Heart left ventricle (tissue), 13 donors: ENCODE data around the gene SNORC.

Source experiments
- CTCF ChIP-seq, 12 donors: fragments of 200-600 bp; sonication (generic) in 4 of 12; IDR thresholded peaks; one replicate each; pipeline versions ENCODE4 v1.5.0 to v1.8.0; 2018 to 2022; ENCODE audit warnings: antibody characterized with exemption in 12 of 12, mild to moderate bottlenecking in 5 of 12
- POLR2A ChIP-seq, 2 donors: fragments of 450-650 bp; IDR thresholded peaks; one replicate each; pipeline ENCODE4 v1.6.1; 2017; ENCODE audit warnings: antibody characterized with exemption in 2 of 2, mild to moderate bottlenecking in 2 of 2, moderate library complexity in 2 of 2
- donor health status: ischemic (EF 13 %, LVEDD 7.1; RV severe dilation, severe dysfunction).
- donor health status: DM: no; HTN: yes; CAD: no.
- donor health status: DM: no; HTN: no; CAD: no.
- donor health status: ischemic (EF 25% LVEDD 6.9; RV normal size, moderate dysfunction).
- donor health status: ischemic (EF 25% LVEDD 5.7; RV mildly dilated, moderate dysfunction).
- donor health status: ischemic (EF 35%, LVEDD 5.7; RV mildly dilated, moderate dysfunction).
- donor health status: nonischemic (EF 11% LVEDD 7.7; RV severe dilation, severe dysfunction).
- donor health status: DM: yes; HTN: yes; CAD: no.
- donor health status: PGD.
- donor health status: ischemic (EF 29% LVEDD 5.4; RV normal size, mild dysfunction).
- donor health status: nonischemic (EF 23%, LVEDD 6.1; RV moderate dilation, normal function).

- TF ChIP-seq CTCF (IDR thresholded peaks at IDR 0.05), result no peak
- TF ChIP-seq POLR2A (IDR thresholded peaks at IDR 0.05), result no peak
Observed at GRCh38 chr2:232836934-232837333, 33.1 kb upstream of the SNORC start.
